ENCODE measurements around the gene ARNT2. TPM values are rescaled to one million over a fixed set of nuclear protein-coding genes. Genes with fewer than 3 reads are reported as not detected.

The ARNT2 gene
- total and polyA plus RNA-seq, 2 of the 13 experiments (the other 11 are each of a cell fraction or from before 2014, with no cell fraction given): 0.69 to 1.7 TPM

- no peak for DNase-seq (ENCODE audit: low spot score)
- H3K36me3 ChIP-seq (replicated peaks in 1 of 2; ENCODE audit: control insufficient read depth in 1 of 2, insufficient read depth in 2 of 2, low read length in 2 of 2): no peaks in the 10 kb centered on the region
- no peak for FAIRE-seq
- H2AFZ ChIP-seq (ENCODE audit: low read length): no peak overlapping the region
- no peaks in the 10 kb centered on the region for H3K79me2 ChIP-seq (ENCODE audit: insufficient read depth, low read length)
- peaks cover 7% of the 10 kb centered on the region; the same call in 1 of the 2 replicates for H3K9me3 ChIP-seq (ENCODE audit: low read length)
- no peak for ATAC-seq
- no peak overlapping the region for H3K9ac ChIP-seq (ENCODE audit: insufficient read depth, low read depth, low read length)
- ChIA-PET POLR2A (no interaction called here), CTCF (ENCODE audit: low intra/inter-chr PET ratio, low total read pairs) (no interaction called here)
- no peak overlapping the region for H3K4me3 ChIP-seq (replicated peaks in 1 of 3; ENCODE audit: insufficient read depth in 1 of 3, low read depth in 2 of 3, low read length in 3 of 3)
- no peak for TF ChIP-seq ZNF781 (CRISPR knock-in tag; IDR thresholded peaks at IDR 0.05; ENCODE audit: borderline replicate concordance, not compliant biosample characterization)
- TF ChIP-seq REL (CRISPR knock-in tag; conservative IDR thresholded peaks at IDR 0.05): no peak
- TF ChIP-seq HMGXB3 (CRISPR knock-in tag; IDR thresholded peaks at IDR 0.05; ENCODE audit: borderline replicate concordance): no peak
- peaks cover 23% of the 10 kb centered on the region for H3K4me1 ChIP-seq (ENCODE audit: insufficient read depth, low read length)
- intact Hi-C loops (cut with micrococcal nuclease; ENCODE audit: unreplicated experiment) (no loop called here), in situ Hi-C loops (cut with HindIII; ENCODE audit: extremely low pct_ligation_motif_present, low pct_unique_long_range_greater_than_20kb) (no loop called here)
- no peaks in the 10 kb centered on the region for H4K20me1 ChIP-seq (ENCODE audit: insufficient read depth, low read length)
- H3K27ac ChIP-seq (ENCODE audit: extremely low read length, insufficient read depth, low read length): no peak overlapping the region
- no peaks in the 10 kb centered on the region; a peak in 2 of 5 replicates for H3K27me3 ChIP-seq (ENCODE audit: control insufficient read depth in 1 of 2, insufficient read depth in 2 of 2, low read length in 2 of 2)
- WGBS (ENCODE audit: low lambda C conversion rate): 41% methylated on average over 3 of the region's 3 CpGs
- no peak overlapping the region for H3K4me2 ChIP-seq (ENCODE audit: low read depth, low read length)
- no TSS peak for BruUV-seq (replicated peaks)
Observed at GRCh38 chr15:80478075-80478474, 73.9 kb downstream of the ARNT2 start.

- WGBS (ENCODE audit: low lambda C conversion rate): 100% methylated on average over 1 of the region's 1 CpG
- TF ChIP-seq SP5 (CRISPR knock-in tag; IDR thresholded peaks at IDR 0.05; ENCODE audit: borderline replicate concordance, low read depth) (no peak), HOMEZ (CRISPR knock-in tag; IDR thresholded peaks at IDR 0.05; ENCODE audit: low read depth) (no peak), ZNF24 (IDR thresholded peaks at IDR 0.05) (no peak), POLR2AphosphoS2 (IDR thresholded peaks at IDR 0.05; ENCODE audit: low read depth, low read length) (no peak), RBM39 (IDR thresholded peaks at IDR 0.05; ENCODE audit: low read depth, low read length, poor library complexity, severe bottlenecking) (no peak), ZNF615 (CRISPR knock-in tag; IDR thresholded peaks at IDR 0.05; ENCODE audit: borderline replicate concordance) (no peak), MAFK (conservative IDR thresholded peaks at IDR 0.05 in 1 of 2, IDR thresholded peaks at IDR 0.05 in 1 of 2; ENCODE audit: low read length in 2 of 2) (no peak), XBP1 (CRISPR knock-in tag; IDR thresholded peaks at IDR 0.05) (no peak), ZNF251 (CRISPR knock-in tag; IDR thresholded peaks at IDR 0.05) (no peak), ZNF749 (CRISPR knock-in tag; IDR thresholded peaks at IDR 0.05; ENCODE audit: borderline replicate concordance) (no peak)
- in situ Hi-C loops (cut with HindIII; ENCODE audit: extremely low pct_ligation_motif_present, low pct_unique_long_range_greater_than_20kb): no loop called here
- BruUV-seq (replicated peaks): no TSS peak
- Histone ChIP-seq H4K20me1 (ENCODE audit: insufficient read depth, low read length) (no peaks in the 10 kb centered on the region), H3K4me2 (ENCODE audit: low read depth, low read length) (no peak overlapping the region), H3K4me3 (replicated peaks in 1 of 3; ENCODE audit: insufficient read depth in 1 of 3, low read depth in 2 of 3, low read length in 3 of 3) (no peak overlapping the region), H2AFZ (ENCODE audit: low read length) (no peak overlapping the region), H3K27me3 (ENCODE audit: control insufficient read depth in 1 of 2, insufficient read depth in 2 of 2, low read length in 2 of 2) (no peaks in the 10 kb centered on the region; a peak in 2 of 5 replicates), H3K36me3 (replicated peaks in 1 of 2; ENCODE audit: control insufficient read depth in 1 of 2, insufficient read depth in 2 of 2, low read length in 2 of 2) (no peaks in the 10 kb centered on the region), H3K27ac (ENCODE audit: extremely low read length, insufficient read depth, low read length) (no peak overlapping the region), H3K79me2 (ENCODE audit: insufficient read depth, low read length) (no peaks in the 10 kb centered on the region), H3K4me1 (ENCODE audit: insufficient read depth, low read length) (peaks cover 25% of the 10 kb centered on the region), H3K9ac (ENCODE audit: insufficient read depth, low read depth, low read length) (no peak overlapping the region), H3K9me3 (ENCODE audit: low read length) (peaks cover 7% of the 10 kb centered on the region; the same call in 1 of the 2 replicates)
- CTCF ChIA-PET (ENCODE audit: low intra/inter-chr PET ratio, low total read pairs): no interaction called here
- intact Hi-C loops (cut with micrococcal nuclease; ENCODE audit: unreplicated experiment): no loop called here
- no peak for FAIRE-seq
- POLR2A ChIA-PET: no interaction called here
- no peak for ATAC-seq
- no peak for DNase-seq (ENCODE audit: low spot score)
Observed at GRCh38 chr15:80479191-80479590, 75.0 kb downstream of the ARNT2 start.

Data from HepG2 (cell line).